Activated CD4-positive, alpha-beta T cell treated with anti-CD3 and anti-CD28 coated beads, Interleukin-2, amount 50 U/mL, for 24 hours (primary cell): ENCODE data around the gene GRIP1.
"Not testable (repeated sequence)": the region's sequence is repeated elsewhere in the genome, so short reads cannot be mapped to it uniquely, and the experiment has no call there.

Source experiments
- DNase-seq, 2 donors: peaks; one replicate each; pipeline ENCODE4 v3.0.0-alpha.2; 2020; ENCODE audit warnings: low read depth in 1 of 2, low spot score in 1 of 2

Gene GRIP1

DNA sequence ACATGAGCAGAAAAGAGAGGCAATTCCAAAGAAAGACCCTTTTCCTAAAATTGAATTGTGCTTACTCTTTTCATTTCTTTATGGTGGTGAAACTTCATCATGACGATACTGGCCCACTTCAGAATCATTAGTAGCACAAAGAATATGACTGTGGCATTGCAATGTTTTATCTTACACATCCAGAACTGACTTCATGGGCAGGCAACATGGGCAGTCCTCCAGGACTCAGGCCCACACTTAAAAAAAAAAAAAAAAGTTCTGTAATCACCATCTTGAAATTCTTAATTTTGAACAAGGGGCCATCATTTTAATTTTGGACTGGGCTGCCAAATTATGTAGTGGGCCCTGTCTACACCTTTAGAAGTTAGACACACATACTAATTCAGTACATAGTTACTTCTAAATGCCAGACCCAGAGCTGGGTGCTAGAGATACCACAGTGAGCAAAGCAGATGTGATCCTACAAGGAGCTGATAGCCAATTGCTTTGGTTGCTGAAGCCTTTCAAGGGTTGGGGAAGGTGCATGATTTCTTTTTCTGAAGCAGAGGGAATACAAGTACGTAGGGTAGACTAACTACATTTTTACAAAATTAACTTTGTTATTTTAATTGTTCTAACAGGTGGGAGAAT, 341.4 kb downstream of the GRIP1 start:
- no peak for DNase-seq

DNA sequence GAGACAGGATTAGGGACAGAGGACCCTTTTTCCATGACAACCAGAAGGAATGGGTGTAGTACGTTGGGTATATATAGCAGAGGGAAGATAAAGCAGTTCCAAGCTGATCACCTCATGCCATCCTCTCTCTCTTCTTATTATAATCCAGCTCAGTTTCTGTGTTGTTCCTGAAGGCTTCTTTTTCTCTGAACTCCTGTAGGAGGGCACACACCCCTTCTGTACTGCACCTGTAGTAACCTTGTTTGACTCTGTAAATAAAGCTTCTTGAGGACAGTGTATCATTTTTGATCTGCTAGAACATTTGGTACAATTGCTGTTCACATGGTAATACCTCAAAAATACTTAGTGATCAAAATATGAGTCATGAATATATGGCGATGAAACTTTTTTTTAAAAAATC, 343.1 kb downstream of the GRIP1 start:
- DNase-seq = no peak

DNA sequence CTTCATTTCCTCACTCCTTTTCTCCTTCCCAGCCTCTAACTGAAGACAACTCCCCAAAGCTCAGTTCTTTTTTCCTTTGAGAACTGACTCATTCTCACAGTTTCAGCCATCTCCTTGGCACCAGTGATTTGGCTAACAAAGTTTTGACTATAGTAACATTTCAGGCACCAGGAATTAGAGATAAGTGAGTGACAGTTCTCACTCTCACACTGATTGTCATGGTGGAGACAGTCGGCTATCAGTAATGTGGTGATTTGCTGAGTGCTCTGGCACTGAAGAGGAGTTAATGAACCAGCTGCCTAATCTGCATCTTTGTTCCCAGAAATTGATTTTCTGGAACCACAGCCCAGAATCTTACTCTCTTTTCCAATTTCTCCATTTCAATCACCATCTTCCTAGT, 347.1 kb downstream of the GRIP1 start:
- no peak for DNase-seq

DNA sequence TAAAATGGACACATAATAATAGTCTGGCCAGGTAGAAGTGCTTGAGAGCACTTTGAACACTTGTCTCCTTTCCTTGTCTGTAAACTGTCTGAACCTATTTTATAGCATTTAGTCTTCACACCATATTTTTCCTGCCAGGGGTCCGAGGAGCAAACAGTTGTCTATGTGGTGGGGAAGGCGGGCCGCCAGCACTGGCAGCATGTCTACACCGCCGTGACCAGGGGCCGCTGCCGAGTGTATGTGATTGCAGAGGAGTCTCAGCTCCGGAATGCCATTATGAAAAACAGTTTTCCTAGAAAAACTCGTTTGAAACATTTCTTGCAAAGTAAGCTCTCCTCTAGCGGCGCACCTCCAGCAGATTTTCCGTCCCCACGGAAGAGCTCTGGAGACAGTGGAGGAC, 347.9 kb downstream of the GRIP1 start:
- no peak for DNase-seq

DNA sequence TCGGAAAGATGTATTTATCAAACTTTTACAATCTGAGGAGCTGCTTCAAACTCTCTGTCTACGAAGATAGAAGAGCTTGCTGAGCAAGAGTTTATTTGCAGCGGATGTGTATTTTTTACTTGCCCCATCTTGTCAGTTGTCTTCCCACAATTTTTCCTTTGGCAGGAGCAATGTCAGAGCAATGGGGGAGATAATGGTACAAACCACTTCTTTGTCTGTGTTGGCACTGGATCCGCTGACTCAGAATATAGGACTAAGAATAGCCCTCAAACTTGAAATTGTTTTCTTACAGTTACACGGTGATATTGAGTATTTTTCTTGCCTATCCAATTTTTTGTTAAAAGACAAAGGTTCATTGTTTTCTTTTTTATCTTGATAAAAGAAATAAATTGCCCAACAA, 348.9 kb downstream of the GRIP1 start:
- DNase-seq = no peak

DNA sequence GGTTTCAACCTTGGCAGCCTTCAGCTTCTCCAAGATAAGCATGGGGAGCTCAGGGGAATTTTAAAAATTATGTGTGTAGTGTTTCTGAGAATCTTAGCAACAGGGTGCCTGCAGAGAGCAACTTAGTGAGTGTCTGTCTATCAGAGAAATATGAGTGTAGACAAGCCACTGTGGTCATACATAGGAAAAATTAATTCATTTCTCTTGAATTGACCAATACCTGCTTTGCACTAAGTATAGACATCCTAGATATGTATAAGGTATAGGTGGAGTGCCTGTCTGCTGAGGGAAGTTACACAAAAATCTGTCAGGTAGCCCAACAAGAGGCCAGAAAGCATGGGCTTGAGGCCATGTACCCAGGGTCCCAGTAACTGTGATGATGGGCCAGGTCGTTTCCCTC, 355.9 kb downstream of the GRIP1 start:
- DNase-seq = no peak

DNA sequence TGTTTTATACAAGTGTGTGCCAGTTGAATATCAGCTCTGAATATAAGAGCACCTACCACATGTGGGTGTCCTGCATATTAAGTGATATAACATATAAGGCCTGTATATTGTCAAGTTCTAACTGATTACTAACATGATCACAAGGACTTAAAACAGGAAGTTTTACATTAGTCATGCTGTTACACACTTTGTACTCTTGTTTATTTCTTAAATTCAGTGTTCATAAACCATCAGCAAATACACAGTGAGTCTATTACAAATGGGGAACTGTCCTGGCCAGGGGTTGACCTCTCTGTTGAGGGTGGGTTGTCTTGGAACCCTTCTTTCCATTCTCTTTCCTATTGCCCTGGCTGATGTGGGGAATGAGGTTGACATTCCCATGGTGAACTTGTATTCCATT, 357.4 kb downstream of the GRIP1 start:
- no peak for DNase-seq

DNA sequence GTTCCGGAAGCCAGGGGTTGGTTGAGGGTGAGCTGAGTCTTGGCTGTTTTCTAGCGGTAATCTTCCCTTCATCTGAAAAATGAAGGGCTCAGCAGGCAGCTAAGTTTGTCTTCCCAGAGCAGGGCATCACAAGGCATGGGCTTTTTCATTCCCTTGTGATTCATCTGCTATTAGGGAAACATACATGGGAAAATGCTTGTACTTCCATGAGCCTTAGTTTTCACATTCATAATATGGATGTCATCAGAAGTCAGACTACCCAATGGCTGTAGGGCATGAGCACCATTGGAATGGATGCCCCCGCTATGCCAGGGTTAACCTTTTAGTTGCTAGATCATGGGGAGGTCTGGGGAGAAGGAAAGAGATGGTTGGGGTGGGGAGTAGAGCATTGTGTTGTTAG, 357.9 kb downstream of the GRIP1 start:
- DNase-seq = no peak

DNA sequence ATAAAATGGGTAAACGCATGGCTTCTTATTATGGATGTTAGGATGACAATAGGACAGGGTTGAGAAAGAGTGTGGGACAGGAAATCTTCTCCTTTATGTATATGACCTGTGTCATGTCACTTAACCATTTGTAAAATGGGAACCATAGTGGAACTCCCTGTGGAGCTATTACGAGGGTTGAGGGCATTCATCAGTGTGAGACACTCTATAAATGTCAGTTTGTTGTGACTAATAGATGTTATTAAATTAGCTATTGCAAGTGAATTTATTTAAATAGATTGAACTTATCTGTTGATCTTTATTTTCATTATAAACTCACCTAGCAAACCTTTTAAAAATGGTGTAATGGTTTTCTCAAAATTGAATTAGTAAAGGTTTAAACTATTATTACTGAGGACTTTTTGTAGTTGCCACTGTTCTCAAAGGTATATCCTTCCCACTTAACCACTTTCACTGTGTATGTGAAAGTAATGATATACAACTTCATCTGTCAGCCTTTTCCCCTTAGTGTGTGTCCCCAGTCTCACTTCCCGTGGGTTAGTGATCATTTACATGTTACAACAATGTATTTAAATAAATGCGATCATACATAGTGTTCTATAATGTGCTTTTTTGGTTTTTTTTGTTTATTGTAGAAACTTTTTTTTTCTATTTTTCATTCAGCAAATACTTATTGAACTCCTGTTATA, 359.5 kb downstream of the GRIP1 start:
- no peak for DNase-seq

DNA sequence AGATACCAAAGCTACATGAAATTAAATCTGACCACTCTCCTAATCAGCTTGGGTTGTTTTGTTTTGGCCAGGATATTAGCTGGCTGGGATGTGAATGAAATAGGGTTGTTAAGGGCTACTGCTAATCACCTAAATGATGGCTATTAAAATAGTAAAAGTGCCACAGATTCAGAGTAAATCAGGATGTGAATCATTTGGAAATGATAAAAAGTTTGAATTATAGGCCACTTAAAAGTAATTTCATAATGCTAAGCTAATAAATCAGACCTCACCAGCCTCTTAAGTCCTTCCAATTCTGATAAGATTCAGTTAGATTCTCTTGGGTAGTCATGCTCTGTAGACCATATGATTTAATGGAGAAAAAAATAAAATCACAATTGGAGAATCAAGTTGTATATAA, 364.6 kb downstream of the GRIP1 start:
- no peak for DNase-seq

DNA sequence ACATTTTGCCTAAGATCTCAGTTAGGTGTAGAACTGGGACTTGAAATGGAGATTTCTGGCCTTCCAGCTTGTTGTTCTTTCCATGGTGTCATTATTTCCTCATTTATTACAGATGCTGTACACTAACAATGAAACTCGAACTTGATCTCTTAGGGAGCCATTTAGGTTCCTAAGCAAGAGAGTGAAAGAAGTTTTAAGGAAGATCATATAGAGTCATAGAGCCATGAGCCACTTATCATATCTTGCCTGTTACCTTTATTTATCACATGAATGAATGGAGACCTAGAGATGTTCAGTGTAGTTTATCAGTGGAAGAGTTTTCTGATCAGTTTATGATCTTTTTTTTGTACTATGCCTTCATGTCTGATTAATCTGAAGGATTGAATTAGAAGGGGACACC, 366.7 kb downstream of the GRIP1 start:
- DNase-seq = no peak

DNA sequence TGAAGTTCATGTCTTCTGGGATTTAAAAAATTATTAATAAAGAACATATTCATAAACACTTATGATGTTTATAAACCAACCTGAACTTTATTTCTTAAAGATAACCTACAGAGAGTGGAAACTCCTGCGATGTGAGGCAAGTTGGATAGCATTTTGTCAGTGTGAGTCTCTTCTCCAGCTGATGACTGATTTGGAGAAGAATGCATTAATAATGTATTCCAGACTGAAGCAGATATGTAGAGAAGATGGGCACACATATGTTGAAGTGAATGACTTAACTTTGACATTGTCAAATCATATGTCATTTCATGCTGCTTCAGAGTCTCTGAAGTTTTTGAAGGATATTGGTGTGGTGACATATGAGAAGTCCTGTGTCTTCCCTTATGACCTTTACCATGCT, 369.3 kb downstream of the GRIP1 start:
- no peak for DNase-seq

DNA sequence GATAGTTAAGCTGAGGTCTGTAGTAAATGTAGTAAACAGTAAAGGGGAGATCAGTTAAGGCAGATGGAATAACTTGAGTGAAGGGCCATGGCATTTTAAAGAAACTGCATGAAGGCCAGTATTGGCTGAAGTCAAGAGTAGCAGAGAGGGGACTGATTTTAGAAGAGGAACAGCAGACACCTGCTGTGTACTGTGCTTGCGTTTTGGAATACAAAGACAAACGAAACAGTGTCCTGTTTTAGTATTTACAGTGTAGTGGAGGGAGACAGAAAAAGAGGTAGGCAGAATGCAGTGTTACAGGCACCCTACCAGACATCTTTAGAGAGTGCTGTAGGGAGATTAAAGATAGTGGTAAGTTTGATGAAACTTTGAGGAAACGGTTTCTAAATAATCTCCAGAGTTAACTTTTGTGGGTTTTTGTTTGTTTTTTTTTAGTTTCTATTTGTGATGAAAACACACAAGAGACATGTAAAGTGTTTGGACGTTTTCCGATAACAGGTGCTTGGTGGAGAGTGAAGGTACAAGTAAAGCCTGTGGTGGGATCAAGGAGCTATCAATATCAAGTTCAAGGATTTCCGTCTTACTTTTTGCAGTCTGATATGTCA, 374.5 kb downstream of the GRIP1 start:
- no peak for DNase-seq

DNA sequence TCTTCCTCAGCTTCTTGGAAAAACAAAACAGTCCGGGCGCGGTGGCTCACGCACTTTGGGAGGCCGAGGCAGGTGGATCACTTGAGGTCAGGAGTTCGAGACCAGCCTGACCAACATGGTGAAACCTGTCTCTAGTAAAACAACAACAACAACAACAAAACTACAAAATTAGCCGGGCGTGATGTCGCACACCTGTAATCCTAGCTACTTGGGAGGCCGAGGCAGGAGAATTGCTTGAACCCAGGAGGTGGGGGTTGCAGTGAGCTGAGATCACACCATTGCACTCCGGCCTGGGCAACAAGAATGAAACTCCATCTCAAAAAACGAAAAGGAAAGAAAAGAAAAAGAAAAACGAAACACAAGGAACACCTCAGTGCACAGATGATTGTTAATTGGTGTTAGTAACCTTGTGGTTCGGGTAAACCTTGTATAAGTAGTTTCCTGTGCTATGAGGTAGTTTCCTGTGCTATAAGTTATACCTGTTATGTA, 375.5 kb downstream of the GRIP1 start:
- not testable (repeated sequence) for DNase-seq

DNA sequence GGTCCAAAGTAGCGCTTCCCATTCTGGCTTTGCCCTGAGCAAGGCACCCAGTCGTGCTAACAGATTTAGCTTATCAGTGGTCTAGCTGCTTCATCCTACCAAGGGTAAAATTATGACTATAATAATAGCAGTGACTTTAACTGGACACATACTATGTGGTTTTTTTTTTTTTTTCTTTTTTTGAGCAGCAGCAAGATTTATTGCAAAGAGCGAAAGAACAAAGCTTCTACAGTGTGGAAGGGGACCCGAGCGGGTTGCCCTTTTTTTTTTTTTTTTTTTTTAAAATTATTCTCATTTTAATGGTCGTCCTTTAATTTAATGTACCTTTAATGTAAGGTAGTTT, 376.1 kb downstream of the GRIP1 start:
- DNase-seq = no peak

DNA sequence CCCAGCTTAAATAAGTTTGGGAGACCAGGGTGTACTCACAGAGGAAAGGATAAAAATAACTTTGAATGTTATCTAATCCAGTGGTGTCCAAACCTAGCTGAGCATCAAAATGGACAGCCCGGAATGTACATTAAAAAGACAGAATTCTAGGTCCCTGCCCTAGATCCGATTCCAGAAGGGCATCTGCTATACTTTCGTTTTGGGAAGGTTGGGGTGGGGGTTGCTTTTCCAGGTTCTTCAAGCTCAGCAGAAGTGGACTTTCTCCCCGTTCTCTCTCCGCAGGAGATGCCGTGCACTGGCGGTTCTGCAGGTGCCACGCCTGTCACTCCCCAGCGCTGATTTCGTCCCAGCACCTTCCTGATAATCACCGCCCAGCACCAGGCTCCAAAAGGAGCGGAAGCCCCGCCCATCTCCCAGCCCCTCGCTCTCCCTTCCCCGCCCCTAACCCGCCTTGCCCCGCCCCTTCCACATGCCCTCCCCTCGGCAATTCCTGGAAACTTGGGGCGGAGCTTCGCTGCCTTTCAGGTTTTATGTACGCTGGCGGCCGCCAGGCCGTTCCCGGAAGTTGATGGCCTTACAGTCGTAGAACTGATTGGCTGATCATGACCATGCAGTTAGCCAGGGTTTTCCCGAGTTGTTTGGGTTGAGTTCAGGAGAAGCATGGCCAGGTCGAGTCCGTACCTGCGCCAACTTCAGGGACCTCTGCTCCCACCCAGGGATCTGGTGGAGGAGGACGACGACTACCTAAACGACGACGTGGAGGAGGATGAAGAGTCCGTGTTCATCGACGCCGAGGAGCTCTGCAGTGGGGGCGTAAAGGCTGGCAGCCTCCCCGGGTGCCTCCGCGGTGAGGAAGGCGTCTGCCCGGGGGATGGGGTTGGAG, 376.7 kb downstream of the GRIP1 start, which contains the start of gene HELB:
Gene HELB, plus strand, starts transcription at position 550 of the 883 bp plus-strand sequence. Its CDS starts 111 bp downstream, at position 661.
- peak; percentile 94 to 97 for DNase-seq

DNA sequence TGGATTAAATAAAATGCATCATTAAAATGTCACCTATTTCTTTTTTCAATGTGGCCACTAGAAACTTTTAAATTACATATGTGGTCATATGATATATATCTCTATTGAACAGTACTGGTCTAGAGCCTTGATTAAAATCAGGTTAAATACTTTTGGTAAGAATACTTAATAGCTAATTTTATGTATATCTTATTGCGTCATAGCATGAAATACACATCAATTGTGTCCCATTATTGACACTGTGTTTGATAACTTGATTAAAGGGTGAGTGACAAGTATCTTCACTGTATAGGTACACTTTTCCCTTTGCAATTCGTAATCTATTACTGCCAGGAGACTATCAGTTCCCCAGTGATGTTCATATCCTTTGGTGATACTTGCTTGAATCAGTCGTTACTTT, 381.0 kb downstream of the GRIP1 start:
- no peak for DNase-seq
